HG03521 (cell line): ENCODE data around the gene RABEP2.
"Not testable (repeated sequence)": the region's sequence is repeated elsewhere in the genome, so short reads cannot be mapped to it uniquely, and the experiment has no call there.

Experiments
- ATAC-seq: cut with Tn5 transposase; IDR thresholded peaks from one replicate; pipeline ENCODE4 v1.9.1; 2021; ENCODE audit warnings: mild to moderate bottlenecking, moderate library complexity; ENCODE audit not compliant: unreplicated experiment

Gene RABEP2

DNA sequence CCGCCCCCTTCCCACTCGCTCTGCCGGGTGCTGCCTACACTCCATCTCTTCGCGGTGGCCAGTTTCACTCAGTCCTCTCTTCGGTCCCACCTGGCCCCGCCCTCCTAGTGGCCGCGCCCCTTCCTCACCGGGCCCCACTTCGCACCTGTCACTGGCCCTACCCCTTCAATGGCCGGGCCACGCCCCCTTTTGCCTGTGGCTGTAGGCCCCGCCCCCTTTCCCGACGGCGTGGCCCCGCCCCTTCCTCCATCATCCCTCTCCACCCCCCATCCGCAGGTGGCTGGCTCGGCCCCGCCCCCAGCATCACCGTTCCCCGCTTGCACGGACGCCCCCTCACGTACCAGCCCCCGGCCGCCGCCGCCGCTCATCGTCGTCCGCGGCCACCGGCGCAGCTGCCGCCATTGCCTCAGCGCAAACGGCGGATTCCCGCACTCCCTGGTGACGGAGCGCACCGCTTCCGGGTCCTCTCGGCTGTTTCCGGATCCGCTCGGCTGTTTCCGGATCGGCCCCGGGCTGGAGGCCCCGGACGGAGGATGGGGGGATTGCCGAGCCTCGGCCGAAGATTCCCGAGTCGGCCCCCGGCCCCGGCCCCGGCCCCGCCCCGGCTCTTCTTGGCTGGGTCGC, at the start of gene RABEP2:
Gene RABEP2 (minus strand): TSS at position 477 of the 624 bp plus-strand sequence. CDS start 75 bp downstream, at position 402.
- ATAC-seq = peak; percentile 54

DNA sequence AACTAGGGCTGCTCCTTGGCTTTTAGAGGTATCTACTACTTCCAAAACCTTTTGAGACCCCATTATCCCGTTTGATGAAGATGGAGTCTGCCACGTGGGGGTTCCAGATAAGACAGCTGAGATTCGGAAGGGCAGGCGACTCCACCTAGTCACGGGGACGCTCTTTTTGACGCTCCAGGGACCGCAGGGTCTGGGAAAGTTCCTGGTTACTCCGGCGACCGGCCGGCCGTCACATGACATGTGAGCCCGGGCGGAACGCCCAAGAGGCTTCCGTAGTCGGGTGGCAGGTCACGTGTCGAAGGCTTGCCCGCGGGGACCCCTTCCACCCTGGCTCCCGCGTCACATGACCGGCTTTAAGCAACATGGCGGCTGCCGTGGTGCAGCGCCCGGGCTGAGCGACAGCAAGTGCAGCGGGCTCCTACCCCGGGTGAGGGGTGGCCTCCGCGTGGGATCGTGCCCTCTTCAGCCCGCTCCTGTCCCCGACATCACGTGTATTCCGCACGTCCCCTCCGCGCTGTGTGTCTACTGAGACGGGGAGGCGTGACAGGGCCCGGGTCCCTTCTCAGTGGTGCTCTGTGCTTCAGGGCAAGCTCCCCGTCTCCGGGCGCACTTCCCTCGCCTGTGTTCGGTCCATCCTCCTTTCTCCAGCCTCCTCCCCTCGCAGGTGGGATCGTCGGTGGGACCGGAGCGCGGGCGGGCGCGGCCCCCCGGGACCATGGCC, 49.6 kb upstream of the RABEP2 start, which contains the start of gene SPNS1:
Gene SPNS1 (plus strand): TSS at position 342 of the 721 bp plus-strand sequence. CDS start 374 bp downstream, at position 716.
- ATAC-seq = peak; percentile 89

GRCh38 chr16:28974007-28974436, 49.0 kb upstream of the RABEP2 start:
- no peak for ATAC-seq

DNA sequence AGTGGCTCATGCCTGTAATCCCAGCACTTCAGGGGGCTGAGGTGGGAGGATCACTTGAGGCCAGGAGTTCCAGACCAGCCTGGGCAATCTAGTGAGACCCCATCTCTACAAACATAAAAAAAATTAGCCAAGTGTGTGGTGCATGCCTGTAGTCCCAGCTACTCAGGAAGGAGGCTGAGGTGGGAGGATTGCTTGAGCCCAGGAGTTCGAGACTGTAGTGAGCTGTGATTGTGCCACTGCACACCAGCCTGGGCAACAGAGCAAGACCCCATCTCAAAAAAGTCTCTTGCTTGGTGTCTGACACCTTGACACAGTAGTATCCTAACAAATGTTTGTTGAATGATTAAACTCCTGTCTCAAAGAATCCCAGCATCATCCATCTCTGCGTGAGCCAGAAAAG, 44.7 kb upstream of the RABEP2 start:
- ATAC-seq = not testable (repeated sequence)

DNA sequence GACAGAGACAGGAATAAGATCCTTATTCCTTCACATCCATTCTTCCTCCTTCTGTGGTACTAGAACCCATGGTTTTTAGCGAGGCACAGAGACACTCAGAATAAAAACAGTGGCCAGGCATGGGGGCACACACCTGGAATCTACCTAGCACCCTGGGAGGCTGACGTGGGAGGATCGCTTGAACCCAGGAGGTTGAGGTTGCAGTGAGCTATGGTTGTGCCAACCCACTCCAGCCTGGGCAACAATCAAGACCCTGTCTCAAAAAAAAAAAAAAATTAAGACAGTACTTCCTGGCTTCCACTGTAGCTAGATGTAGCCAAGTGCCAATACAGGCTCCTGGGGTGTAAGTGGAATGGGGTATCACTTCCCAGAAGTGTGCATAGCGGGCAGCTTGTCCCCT, 42.1 kb upstream of the RABEP2 start:
- no peak for ATAC-seq

- ATAC-seq = no peak
Measured at GRCh38 chr16:28964496-28964895, 39.5 kb upstream of the RABEP2 start.

- no peak for ATAC-seq
Measured at GRCh38 chr16:28964072-28964471, 39.0 kb upstream of the RABEP2 start.

GRCh38 chr16:28958836-28959235, 33.8 kb upstream of the RABEP2 start:
- no peak for ATAC-seq

DNA sequence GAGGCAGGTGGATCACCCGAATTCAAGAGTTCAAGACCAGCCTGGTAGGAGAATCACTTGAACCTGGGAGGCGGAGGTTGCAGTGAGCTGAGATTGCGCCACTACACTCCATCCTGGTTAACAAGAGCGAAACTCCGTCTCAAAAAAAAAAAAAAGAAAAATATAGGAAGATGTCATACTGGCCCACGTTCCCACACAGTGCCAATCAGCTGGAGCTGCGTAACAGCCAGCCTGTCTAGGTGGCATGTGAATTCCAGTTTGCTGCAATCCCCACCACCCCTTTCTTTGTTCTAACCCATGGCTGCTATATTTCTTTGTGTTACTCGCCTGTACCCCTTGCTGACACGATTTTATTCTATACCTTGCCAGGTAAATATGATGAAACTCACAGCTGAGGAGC, 33.2 kb upstream of the RABEP2 start:
- ATAC-seq = no peak

DNA sequence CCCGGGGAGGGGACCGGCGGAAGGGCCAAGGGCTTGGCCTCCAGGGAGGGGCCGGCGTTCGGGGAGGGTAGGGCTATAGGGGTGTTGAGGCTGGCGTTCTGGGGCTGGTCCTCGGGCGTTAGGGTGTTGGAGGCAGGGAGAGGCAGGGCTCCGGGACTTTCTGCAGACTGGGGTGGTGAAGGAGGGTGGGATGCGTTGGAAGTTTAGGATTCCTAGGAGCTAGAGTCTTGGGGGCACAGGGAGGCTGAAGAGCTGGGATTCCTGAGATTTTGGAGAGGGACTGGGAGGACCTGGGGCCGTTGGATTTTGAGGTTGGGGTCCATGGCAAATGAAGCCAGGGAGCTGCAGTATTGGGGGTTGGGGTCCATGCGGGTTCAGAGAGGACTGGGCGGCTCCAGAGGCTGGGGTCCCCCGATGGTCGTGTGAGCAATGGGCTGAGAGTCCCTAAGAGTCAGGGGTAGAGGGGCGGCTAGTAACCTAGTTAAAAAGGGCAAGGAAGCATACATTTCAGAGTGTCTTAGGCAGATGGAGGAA, 26.4 kb upstream of the RABEP2 start:
- ATAC-seq = no peak

- ATAC-seq = peak; percentile 91
Measured at GRCh38 chr16:28950648-28951409, 25.8 kb upstream of the RABEP2 start, which contains the start of gene NFATC2IP. TSS of gene NFATC2IP (plus strand) at chr16:28950937. CDS start at chr16:28951012, 75 bp downstream.

DNA sequence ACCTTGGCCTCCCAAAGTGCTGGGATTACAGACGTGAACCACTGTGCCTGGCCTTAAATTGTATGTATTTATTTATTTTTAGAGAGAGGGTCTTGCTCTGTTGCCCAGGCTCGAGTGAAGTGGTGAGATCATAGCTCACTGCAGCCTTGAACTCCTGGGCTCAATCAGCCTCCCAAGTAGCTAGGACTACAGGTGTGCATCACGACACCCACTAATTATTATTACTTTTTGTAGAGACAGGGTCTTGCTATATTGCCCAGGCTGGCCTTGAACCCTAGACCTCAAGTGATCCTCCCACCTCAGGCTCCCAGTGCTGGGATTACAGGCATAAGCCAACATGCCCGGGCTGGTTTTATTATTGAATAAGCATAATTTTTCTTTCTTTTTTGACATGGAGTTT, 21.6 kb upstream of the RABEP2 start:
- ATAC-seq = no peak

- ATAC-seq = no peak
Measured at GRCh38 chr16:28943281-28943680, 18.2 kb upstream of the RABEP2 start.

GRCh38 chr16:28939825-28940224, 14.8 kb upstream of the RABEP2 start:
- ATAC-seq = not testable (repeated sequence)

DNA sequence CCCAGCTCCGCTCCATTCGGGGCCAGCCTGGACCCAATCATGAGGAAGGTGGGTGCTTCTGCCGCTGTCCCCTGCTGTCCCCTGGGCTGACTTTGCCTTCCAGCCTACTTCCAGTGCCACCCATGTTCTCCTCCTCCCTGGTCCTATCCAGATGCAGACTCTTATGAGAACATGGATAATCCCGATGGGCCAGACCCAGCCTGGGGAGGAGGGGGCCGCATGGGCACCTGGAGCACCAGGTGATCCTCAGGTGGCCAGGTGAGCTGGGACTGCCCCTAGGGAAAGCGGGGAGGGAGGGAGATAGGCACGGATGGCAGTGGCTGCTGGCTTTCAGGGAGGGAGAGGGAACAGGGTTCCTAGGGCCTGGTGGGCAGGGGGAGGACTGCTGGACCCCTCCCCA, 13.7 kb upstream of the RABEP2 start:
- no peak for ATAC-seq

DNA sequence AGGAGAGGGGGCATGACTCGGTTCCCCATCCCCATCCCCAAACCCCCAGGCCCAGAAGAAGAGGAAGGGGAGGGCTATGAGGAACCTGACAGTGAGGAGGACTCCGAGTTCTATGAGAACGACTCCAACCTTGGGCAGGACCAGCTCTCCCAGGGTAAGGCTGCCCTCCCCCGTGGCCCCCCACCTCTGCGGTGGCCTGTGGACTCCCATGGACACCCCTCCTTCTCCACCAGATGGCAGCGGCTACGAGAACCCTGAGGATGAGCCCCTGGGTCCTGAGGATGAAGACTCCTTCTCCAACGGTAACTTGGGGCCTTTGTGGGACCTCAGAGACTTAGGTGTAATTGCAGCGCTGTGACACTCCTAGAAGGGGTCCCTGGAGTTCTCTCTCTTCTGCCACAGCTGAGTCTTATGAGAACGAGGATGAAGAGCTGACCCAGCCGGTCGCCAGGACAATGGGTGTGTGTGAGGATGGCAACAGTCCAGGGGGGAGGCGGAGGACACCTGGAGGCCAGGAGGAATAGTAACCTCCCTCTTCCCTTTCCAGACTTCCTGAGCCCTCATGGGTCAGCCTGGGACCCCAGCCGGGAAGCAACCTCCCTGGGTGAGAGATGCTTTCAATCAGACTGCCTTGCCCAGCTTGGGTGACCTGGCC, 12.3 kb upstream of the RABEP2 start:
- ATAC-seq = no peak

DNA sequence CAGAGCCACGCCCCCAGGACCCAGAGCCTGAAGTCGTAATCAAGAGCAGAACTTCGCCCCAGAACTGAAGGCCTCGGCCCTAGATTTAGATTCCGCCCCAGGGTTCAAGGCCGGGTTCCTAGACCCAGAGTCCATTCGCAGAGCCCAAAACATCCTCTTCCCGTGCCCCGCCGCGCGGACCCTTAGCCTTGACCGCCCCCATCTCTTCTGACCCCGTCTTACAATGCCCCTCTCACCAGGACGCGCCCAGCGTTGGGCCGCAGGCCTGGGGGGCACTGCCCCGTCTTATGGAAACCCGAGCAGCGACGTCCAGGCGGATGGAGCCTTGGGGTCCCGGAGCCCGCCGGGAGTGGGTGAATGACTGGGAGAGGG, 11.7 kb upstream of the RABEP2 start:
- no peak for ATAC-seq

DNA sequence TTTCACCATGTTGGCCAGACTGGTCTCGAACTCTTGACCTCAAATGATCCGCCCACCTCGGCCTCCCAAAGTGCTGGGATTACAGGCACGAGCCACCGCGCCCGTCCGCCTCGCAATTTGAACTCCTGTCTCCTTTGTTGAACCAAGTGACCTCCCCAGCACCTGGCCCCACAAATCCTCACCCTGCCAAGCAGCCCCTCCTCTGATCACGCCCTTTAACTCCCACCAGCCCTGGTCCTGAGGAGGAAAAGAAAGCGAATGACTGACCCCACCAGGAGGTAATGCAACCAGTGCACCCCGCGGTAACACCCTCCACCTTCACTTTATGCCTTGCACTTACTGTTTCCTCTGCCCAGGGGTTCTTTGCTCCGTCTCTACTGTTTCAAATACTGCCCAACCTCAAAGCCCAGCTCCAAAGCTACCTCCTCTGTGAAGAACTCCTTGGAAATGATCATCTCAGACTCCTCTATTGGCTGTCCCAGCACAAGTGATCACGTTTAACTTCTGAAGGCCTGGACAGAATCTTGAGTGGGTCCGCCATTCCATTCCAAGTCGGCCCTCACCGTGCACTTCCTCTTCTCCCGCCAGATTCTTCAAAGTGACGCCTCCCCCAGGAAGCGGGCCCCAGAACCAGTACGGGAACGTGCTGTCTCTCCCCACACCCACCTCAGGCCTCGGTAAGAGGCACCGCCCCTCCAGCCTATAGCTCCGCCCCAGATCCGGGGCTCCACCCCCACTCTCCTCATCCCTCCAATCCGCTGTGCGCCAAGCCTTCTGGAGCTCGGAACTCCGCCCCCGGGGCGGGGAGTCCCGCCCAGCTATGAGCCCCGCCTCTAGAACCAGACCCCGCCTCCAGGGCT, 11.1 kb upstream of the RABEP2 start:
- ATAC-seq = peak; percentile 69

GRCh38 chr16:28935346-28935745, 10.3 kb upstream of the RABEP2 start:
- ATAC-seq = no peak

DNA sequence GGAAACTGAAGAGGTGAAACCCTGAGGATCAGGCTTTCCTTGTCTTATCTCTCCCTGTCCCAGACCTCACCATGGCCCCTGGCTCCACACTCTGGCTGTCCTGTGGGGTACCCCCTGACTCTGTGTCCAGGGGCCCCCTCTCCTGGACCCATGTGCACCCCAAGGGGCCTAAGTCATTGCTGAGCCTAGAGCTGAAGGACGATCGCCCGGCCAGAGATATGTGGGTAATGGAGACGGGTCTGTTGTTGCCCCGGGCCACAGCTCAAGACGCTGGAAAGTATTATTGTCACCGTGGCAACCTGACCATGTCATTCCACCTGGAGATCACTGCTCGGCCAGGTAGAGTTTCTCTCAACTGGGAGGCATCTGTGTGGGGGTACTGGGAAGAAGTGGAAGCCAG, 8.1 kb upstream of the RABEP2 start:
- no peak for ATAC-seq
